Adrenal gland (tissue), 12 donors: ENCODE results near the gene AHDC1. TPM values are rescaled to one million over a fixed set of nuclear protein-coding genes. Genes with fewer than 3 reads are reported as not detected.

ENCODE experiments used
- DNase-seq, 7 donors: peaks; one replicate each; pipeline ENCODE4 v3.0.0-alpha.2; 2019 to 2020
- H3K27ac ChIP-seq, 5 donors: fragments of 200-600 bp; sonication (generic) in 4 of 5; 1 replicate in 3 of 5; 2 replicates in 2 of 5; pipeline versions ENCODE4 v1.5.1 to v1.8.0; 2016 to 2020; ENCODE audit warnings: mild to moderate bottlenecking in 1 of 5
- H3K27me3 ChIP-seq: fragments of 200-600 bp; 2 replicates; pipeline ENCODE4 v1.8.0; 2021
- H3K36me3 ChIP-seq, 2 donors: fragments of 200-600 bp; replicated peaks in 1 of 2; 1 replicate in 1 of 2; 2 replicates in 1 of 2; pipeline versions ENCODE4 v1.5.1 to v1.8.0; 2018 to 2022
- H3K4me1 ChIP-seq, 2 donors: fragments of 200-600 bp; replicated peaks in 1 of 2; 1 replicate in 1 of 2; 2 replicates in 1 of 2; pipeline versions ENCODE4 v1.5.1 to v1.8.0; 2018 to 2021
- H3K4me3 ChIP-seq, 4 donors: fragments of 200-600 bp; sonication (generic) in 3 of 4; one replicate each; pipeline ENCODE4 v1.5.1; 2016 to 2018
- H3K9me3 ChIP-seq, 3 donors: fragments of 200-600 bp; sonication (generic) in 1 of 3; replicated peaks in 1 of 3; 1 replicate in 2 of 3; 2 replicates in 1 of 3; pipeline versions ENCODE4 v1.5.1 to v1.8.0; 2016 to 2021
- CTCF ChIP-seq, 6 experiments: fragments of 450-650 bp in 4 of 6; fragments of 200-600 bp in 2 of 6; sonication (generic) in 1 of 6; IDR thresholded peaks; 1 replicate in 5 of 6; 2 replicates in 1 of 6; pipeline versions ENCODE4 v1.5.1 to v1.8.0; 2016 to 2021; ENCODE audit warnings: antibody characterized with exemption in 6 of 6, mild to moderate bottlenecking in 2 of 6, moderate library complexity in 1 of 6
- POLR2A ChIP-seq, 2 donors: fragments of 450-650 bp; IDR thresholded peaks; one replicate each; pipeline ENCODE4 v1.6.1; 2017; ENCODE audit warnings: antibody characterized with exemption in 2 of 2, mild to moderate bottlenecking in 2 of 2, moderate library complexity in 1 of 2
- whole genome bisulfite sequencing, 4 donors: extraction: QIAGEN DNeasy Blood & Tissue Kit in 2 of 4; methylation state at CpG; one replicate each; pipeline versions ENCODE4 v1.1.5 to v1.1.7; 2013 to 2017; 5-methylcytosine and 5-hydroxymethylcytosine counted together
- intact Hi-C, 2 donors: fragments of 100-400 bp; cut with DNase I; formaldehyde crosslinking; loops; one replicate each; pipeline versions ENCODE4 v1.14.1 to v1.15.0; 2022 to 2023
- polyA plus RNA-seq, 3 donors: library from polyadenylated mRNA; stranded (reverse); fragments of 200-250 nt in 2 of 3; fragments of 350-450 nt in 1 of 3; fragmentation: Illumina TruSeq in 1 of 3; extraction: RNeasy Lipid Tissue Mini Kit (QIAGEN cat#74804) in 1 of 3; gene quantifications; one replicate each; pipeline ENCODE4 v1.2.3, GENCODE V29; 2013 to 2014
- total RNA-seq, 9 donors: library from RNA; depleted of rRNA in 4 of 9; stranded (reverse); fragments of >200 nt in 4 of 9; fragments of 120-200 nt in 1 of 9; fragmentation: NEBNext Ultra II Directional in 1 of 9; extraction: Animal tissue kit (Norgen Biotek cat#: 25700) in 1 of 9; gene quantifications; one replicate each; pipeline versions ENCODE4 v1.1.0 to v1.2.4, GENCODE V29; 2013 to 2023
- donor health status: healthy with polysubstance abuse.
- donor health status: Bipolar disorder and iron deficiency.
- donor health status: DM: yes; HTN: yes; CAD: no.
- donor health status: DM: no; HTN: no; CAD: no.
- donor health status: DM: no; HTN: no; CAD: no.
- donor health status: DM: yes; HTN: yes; CAD: no.

Gene AHDC1
- total and polyA plus RNA-seq, 12 donors, result 10.4 to 111 (median 61.3) TPM

GRCh38 chr1:27515626-27516025 lies 88.3 kb downstream of the AHDC1 start:
- Histone ChIP-seq H3K27me3 (no peaks in the 10 kb centered on the region), H3K9me3 (no peaks in the 10 kb centered on the region), H3K4me1 (peaks cover 8 to 33% of the 10 kb centered on the region in 2 donors), H3K4me3 (no peak overlapping the region), H3K27ac (no peak overlapping the region), H3K36me3 (no peaks in the 10 kb centered on the region)
- 73 to 87% (median 79%) methylated on average over 3 of the region's 3 CpGs for WGBS, 4 donors
- intact Hi-C loops, result no loop called here
- TF ChIP-seq CTCF (IDR thresholded peaks at IDR 0.05), result no peak
- TF ChIP-seq POLR2A (IDR thresholded peaks at IDR 0.05), result no peak
- DNase-seq, result no peak

GRCh38 chr1:27513958-27514357 lies 90.0 kb downstream of the AHDC1 start:
- intact Hi-C loops, result no loop called here
- Histone ChIP-seq H3K9me3 (no peaks in the 10 kb centered on the region), H3K4me1 (peaks cover 0 to 17% of the 10 kb centered on the region in 2 donors), H3K27ac (peak overlapping the region in 2 of 5 donors; percentile 24 to 34), H3K27me3 (no peaks in the 10 kb centered on the region), H3K36me3 (no peaks in the 10 kb centered on the region), H3K4me3 (no peak overlapping the region)
- peak in 1 of 7 donors; percentile 42 for DNase-seq
- WGBS, 4 donors, result 43 to 64% (median 56%) methylated on average over 6 to 7 of the region's 7 CpGs
- TF ChIP-seq CTCF (IDR thresholded peaks at IDR 0.05), result no peak
- TF ChIP-seq POLR2A (IDR thresholded peaks at IDR 0.05), result no peak

- Histone ChIP-seq H3K27ac (peak overlapping the region in 2 of 5 donors; percentile 24 to 34), H3K36me3 (no peaks in the 10 kb centered on the region), H3K4me3 (no peak overlapping the region), H3K27me3 (no peaks in the 10 kb centered on the region), H3K4me1 (peaks cover 0 to 12% of the 10 kb centered on the region in 2 donors), H3K9me3 (no peaks in the 10 kb centered on the region)
- WGBS, 4 donors, result 52 to 64% (median 60%) methylated on average over 5 of the region's 5 CpGs
- TF ChIP-seq POLR2A (IDR thresholded peaks at IDR 0.05) (no peak), CTCF (IDR thresholded peaks at IDR 0.05) (no peak)
- DNase-seq, result peak in 1 of 7 donors; percentile 29
- intact Hi-C loops, result no loop called here
Measured at GRCh38 chr1:27513528-27513927, 90.4 kb downstream of the AHDC1 start.

GRCh38 chr1:27509127-27510080 lies 94.5 kb downstream of the AHDC1 start:
- H3K27ac ChIP-seq, result no peak overlapping the region
- peaks cover 13 to 14% of the 10 kb centered on the region in 2 donors for H3K4me1 ChIP-seq
- 88 to 92% (median 89%) methylated on average over 8 to 9 of the region's 9 CpGs for WGBS, 4 donors
- no peaks in the 10 kb centered on the region for H3K36me3 ChIP-seq
- no peaks in the 10 kb centered on the region for H3K27me3 ChIP-seq
- H3K9me3 ChIP-seq, result no peaks in the 10 kb centered on the region
- no peak for DNase-seq
- no peak overlapping the region for H3K4me3 ChIP-seq
- intact Hi-C loops, result no loop called here
- TF ChIP-seq POLR2A (IDR thresholded peaks at IDR 0.05) (no peak), CTCF (IDR thresholded peaks at IDR 0.05) (no peak)
